ENCODE data around the gene IVD.
A peak's percentile ranks its signal among the peaks of the same experiment; 100 is the strongest.

The IVD gene

GRCh38 chr15:40397688-40398412 lies 7.7 kb upstream of the IVD start:
- peaks cover 9 to 38% (median 24%) of the 10 kb centered on the region in 4 experiments for H3K4me1 ChIP-seq (ENCODE audit: control extremely low read depth in 1 of 4, control insufficient read depth in 4 of 4, insufficient read depth in 4 of 4, low read length in 3 of 4)
- peak overlapping the region in 5 of 7 experiments; percentile 12 to 65 (median 51) for H3K4me3 ChIP-seq (ENCODE audit: control insufficient read depth in 1 of 7, extremely low read depth in 1 of 7, insufficient read depth in 4 of 7, low read depth in 2 of 7, low read length in 6 of 7)
- no peaks in the 10 kb centered on the region for H3K27me3 ChIP-seq (replicated peaks in 2 of 5; ENCODE audit: control insufficient read depth in 4 of 5, insufficient read depth in 5 of 5, low read length in 4 of 5)
- WGBS (ENCODE audit: insufficient coverage) = 95% methylated on average over 6 of the region's 8 CpGs
- peaks cover 3 to 20% (median 10%) of the 10 kb centered on the region in 4 experiments for H3K36me3 ChIP-seq (ENCODE audit: control insufficient read depth in 4 of 4, insufficient read depth in 4 of 4, low read length in 3 of 4)
- no peak overlapping the region for H3K27ac ChIP-seq (ENCODE audit: insufficient read depth in 1 of 2, low read depth in 1 of 2, low read length in 2 of 2, poor library complexity in 1 of 2, severe bottlenecking in 2 of 2)
- DNase-seq = no peak
- POLR2A ChIA-PET = no interaction called here
- CTCF ChIA-PET = interaction anchor here (0.5 to 2.3 kb wide), 17 partner anchors 8 to 325 kb away, joined by 3 to 8 read pairs (median 4); partner anchors contain the start of genes IVD and KNSTRN
- H3K9me3 ChIP-seq (ENCODE audit: control extremely low read depth in 1 of 5, control insufficient read depth in 4 of 5, insufficient read depth in 2 of 5, low read depth in 1 of 5, low read length in 4 of 5) = no peaks in the 10 kb centered on the region

- no peaks in the 10 kb centered on the region for H3K9me3 ChIP-seq (ENCODE audit: control extremely low read depth in 1 of 5, control insufficient read depth in 4 of 5, insufficient read depth in 2 of 5, low read depth in 1 of 5, low read length in 4 of 5)
- DNase-seq = peak; percentile 65 to 88 (median 86)
- peaks cover 9 to 38% (median 24%) of the 10 kb centered on the region in 4 experiments for H3K4me1 ChIP-seq (ENCODE audit: control extremely low read depth in 1 of 4, control insufficient read depth in 4 of 4, insufficient read depth in 4 of 4, low read length in 3 of 4)
- peak overlapping the region in 5 of 7 experiments; percentile 12 to 65 (median 51) for H3K4me3 ChIP-seq (ENCODE audit: control insufficient read depth in 1 of 7, extremely low read depth in 1 of 7, insufficient read depth in 4 of 7, low read depth in 2 of 7, low read length in 6 of 7)
- POLR2A ChIA-PET = no interaction called here
- no peaks in the 10 kb centered on the region for H3K27me3 ChIP-seq (replicated peaks in 2 of 5; ENCODE audit: control insufficient read depth in 4 of 5, insufficient read depth in 5 of 5, low read length in 4 of 5)
- H3K27ac ChIP-seq (ENCODE audit: insufficient read depth in 1 of 2, low read depth in 1 of 2, low read length in 2 of 2, poor library complexity in 1 of 2, severe bottlenecking in 2 of 2) = no peak overlapping the region
- peaks cover 0 to 14% (median 5%) of the 10 kb centered on the region in 4 experiments for H3K36me3 ChIP-seq (ENCODE audit: control insufficient read depth in 4 of 4, insufficient read depth in 4 of 4, low read length in 3 of 4)
- CTCF ChIA-PET = interaction anchor here (0.8 to 2.3 kb wide), 10 partner anchors 10 to 89 kb away, joined by 3 to 8 read pairs (median 4); partner anchors contain the start of gene KNSTRN
- 0% methylated on average over 3 of the region's 4 CpGs for WGBS (ENCODE audit: insufficient coverage)
Measured at GRCh38 chr15:40398413-40398873, 7.2 kb upstream of the IVD start.

- Histone ChIP-seq H3K27ac (ENCODE audit: insufficient read depth in 1 of 2, low read depth in 1 of 2, low read length in 2 of 2, poor library complexity in 1 of 2, severe bottlenecking in 2 of 2) (no peak overlapping the region), H3K4me3 (ENCODE audit: control insufficient read depth in 1 of 7, extremely low read depth in 1 of 7, insufficient read depth in 4 of 7, low read depth in 2 of 7, low read length in 6 of 7) (no peak overlapping the region), H3K4me1 (ENCODE audit: control extremely low read depth in 1 of 4, control insufficient read depth in 4 of 4, insufficient read depth in 4 of 4, low read length in 3 of 4) (peaks cover 9 to 38% (median 24%) of the 10 kb centered on the region in 4 experiments), H3K36me3 (ENCODE audit: control insufficient read depth in 4 of 4, insufficient read depth in 4 of 4, low read length in 3 of 4) (peaks cover 0 to 5% (median under 1%) of the 10 kb centered on the region in 4 experiments), H3K9me3 (ENCODE audit: control extremely low read depth in 1 of 5, control insufficient read depth in 4 of 5, insufficient read depth in 2 of 5, low read depth in 1 of 5, low read length in 4 of 5) (no peaks in the 10 kb centered on the region), H3K27me3 (replicated peaks in 2 of 5; ENCODE audit: control insufficient read depth in 4 of 5, insufficient read depth in 5 of 5, low read length in 4 of 5) (no peaks in the 10 kb centered on the region)
- 78% methylated on average over 5 of the region's 7 CpGs for WGBS (ENCODE audit: insufficient coverage)
- DNase-seq = peak in 1 of 3 donors; percentile 19
- ChIA-PET POLR2A (no interaction called here), CTCF (interaction anchor here (0.7 to 2.3 kb wide), 3 partner anchors 31 to 83 kb away, joined by 3 to 8 read pairs (median 4); no protein-coding TSS in a partner anchor)
Measured at GRCh38 chr15:40399370-40399769, 6.2 kb upstream of the IVD start.

GRCh38 chr15:40407330-40407990 lies 1.9 kb downstream of the IVD start:
- ChIA-PET POLR2A (no interaction called here), CTCF (interaction anchor here (0.6 to 3.7 kb wide), 8 partner anchors 9 to 140 kb away, joined by 3 to 31 read pairs (median 5); no protein-coding TSS in a partner anchor)
- 92% methylated on average over 8 of the region's 8 CpGs for WGBS (ENCODE audit: insufficient coverage)

GRCh38 chr15:40409366-40409765 lies 3.8 kb downstream of the IVD start:
- POLR2A ChIA-PET = interaction anchor here (0.6 kb wide), 1 partner anchor 13 kb away, joined by 3 read pairs; no protein-coding TSS in a partner anchor

More at GRCh38 chr15:40407330-40407990, 1.9 kb downstream of the IVD start:
- no peak for DNase-seq
- H3K9me3 ChIP-seq (ENCODE audit: control extremely low read depth in 1 of 5, control insufficient read depth in 4 of 5, insufficient read depth in 2 of 5, low read depth in 1 of 5, low read length in 4 of 5) = no peaks in the 10 kb centered on the region
- H3K27ac ChIP-seq (ENCODE audit: insufficient read depth in 1 of 2, low read depth in 1 of 2, low read length in 2 of 2, poor library complexity in 1 of 2, severe bottlenecking in 2 of 2) = peak overlapping the region in 1 of 2 experiments; percentile 14
- no peaks in the 10 kb centered on the region for H3K27me3 ChIP-seq (replicated peaks in 2 of 5; ENCODE audit: control insufficient read depth in 4 of 5, insufficient read depth in 5 of 5, low read length in 4 of 5)
- H3K36me3 ChIP-seq (ENCODE audit: control insufficient read depth in 4 of 4, insufficient read depth in 4 of 4, low read length in 3 of 4) = peaks cover 9 to 48% (median 37%) of the 10 kb centered on the region in 4 experiments
- peaks cover 10 to 29% (median 25%) of the 10 kb centered on the region in 4 experiments for H3K4me1 ChIP-seq (ENCODE audit: control extremely low read depth in 1 of 4, control insufficient read depth in 4 of 4, insufficient read depth in 4 of 4, low read length in 3 of 4)
- peak overlapping the region in 3 of 7 experiments; percentile 26 to 38 (median 34) for H3K4me3 ChIP-seq (ENCODE audit: control insufficient read depth in 1 of 7, extremely low read depth in 1 of 7, insufficient read depth in 4 of 7, low read depth in 2 of 7, low read length in 6 of 7)

GRCh38 chr15:40410476-40410875 lies 4.9 kb downstream of the IVD start:
- POLR2A ChIA-PET = no interaction called here

More at GRCh38 chr15:40409366-40409765, 3.8 kb downstream of the IVD start:
- H3K4me1 ChIP-seq (ENCODE audit: control extremely low read depth in 1 of 4, control insufficient read depth in 4 of 4, insufficient read depth in 4 of 4, low read length in 3 of 4) = peaks cover 10 to 29% (median 25%) of the 10 kb centered on the region in 4 experiments
- H3K36me3 ChIP-seq (ENCODE audit: control insufficient read depth in 4 of 4, insufficient read depth in 4 of 4, low read length in 3 of 4) = peaks cover 16 to 65% (median 47%) of the 10 kb centered on the region in 4 experiments
- H3K27me3 ChIP-seq (replicated peaks in 2 of 5; ENCODE audit: control insufficient read depth in 4 of 5, insufficient read depth in 5 of 5, low read length in 4 of 5) = no peaks in the 10 kb centered on the region
- CTCF ChIA-PET = interaction anchor here (0.7 to 2.5 kb wide), 4 partner anchors 13 to 66 kb away, joined by 3 to 11 read pairs (median 3); no protein-coding TSS in a partner anchor
- 92% methylated on average over 2 of the region's 3 CpGs for WGBS (ENCODE audit: insufficient coverage)
- H3K27ac ChIP-seq (ENCODE audit: insufficient read depth in 1 of 2, low read depth in 1 of 2, low read length in 2 of 2, poor library complexity in 1 of 2, severe bottlenecking in 2 of 2) = no peak overlapping the region
- H3K9me3 ChIP-seq (ENCODE audit: control extremely low read depth in 1 of 5, control insufficient read depth in 4 of 5, insufficient read depth in 2 of 5, low read depth in 1 of 5, low read length in 4 of 5) = no peaks in the 10 kb centered on the region
- no peak for DNase-seq
- no peak overlapping the region for H3K4me3 ChIP-seq (ENCODE audit: control insufficient read depth in 1 of 7, extremely low read depth in 1 of 7, insufficient read depth in 4 of 7, low read depth in 2 of 7, low read length in 6 of 7)

More at GRCh38 chr15:40410476-40410875, 4.9 kb downstream of the IVD start:
- WGBS (ENCODE audit: insufficient coverage) = no CpG with 5 or more reads among the region's 11 CpGs
- no peaks in the 10 kb centered on the region for H3K9me3 ChIP-seq (ENCODE audit: control extremely low read depth in 1 of 5, control insufficient read depth in 4 of 5, insufficient read depth in 2 of 5, low read depth in 1 of 5, low read length in 4 of 5)
- H3K27me3 ChIP-seq (replicated peaks in 2 of 5; ENCODE audit: control insufficient read depth in 4 of 5, insufficient read depth in 5 of 5, low read length in 4 of 5) = no peaks in the 10 kb centered on the region
- CTCF ChIA-PET = interaction anchor here (0.9 to 1.4 kb wide), 6 partner anchors 12 to 70 kb away, joined by 3 to 5 read pairs (median 4); partner anchors contain the start of gene CCDC9B
- no peak overlapping the region for H3K27ac ChIP-seq (ENCODE audit: insufficient read depth in 1 of 2, low read depth in 1 of 2, low read length in 2 of 2, poor library complexity in 1 of 2, severe bottlenecking in 2 of 2)
- no peak for DNase-seq
- H3K4me3 ChIP-seq (ENCODE audit: control insufficient read depth in 1 of 7, extremely low read depth in 1 of 7, insufficient read depth in 4 of 7, low read depth in 2 of 7, low read length in 6 of 7) = no peak overlapping the region
- H3K4me1 ChIP-seq (ENCODE audit: control extremely low read depth in 1 of 4, control insufficient read depth in 4 of 4, insufficient read depth in 4 of 4, low read length in 3 of 4) = peaks cover 7 to 20% (median 18%) of the 10 kb centered on the region in 4 experiments
- H3K36me3 ChIP-seq (ENCODE audit: control insufficient read depth in 4 of 4, insufficient read depth in 4 of 4, low read length in 3 of 4) = peaks cover 18 to 76% (median 56%) of the 10 kb centered on the region in 4 experiments

Data from common myeloid progenitor, CD34-positive (primary cell).